CD14-positive monocyte (primary cell): ENCODE results near the gene TRPC4AP. TPM values are rescaled to one million over a fixed set of nuclear protein-coding genes. Genes with fewer than 3 reads are reported as not detected.

Experiments
- DNase-seq, 3 donors: peaks; one replicate each; pipeline ENCODE4 v3.0.0-alpha.2; 2011 to 2022
- H2AFZ ChIP-seq: 2 replicates; pipeline ENCODE4 v1.6.0; 2012; ENCODE audit warnings: mild to moderate bottlenecking, low read depth, low read length, inconsistent platforms; ENCODE audit not compliant: insufficient read depth, poor library complexity, severe bottlenecking
- H3K27ac ChIP-seq, 2 donors: 1 replicate in 1 of 2; 2 replicates in 1 of 2; pipeline ENCODE4 v1.5.1; 2012 to 2013; ENCODE audit warnings: low read length in 2 of 2, control low read depth in 1 of 2, inconsistent platforms in 1 of 2, low read depth in 1 of 2, mild to moderate bottlenecking in 1 of 2
- H3K27me3 ChIP-seq, 2 donors: one replicate each; pipeline versions ENCODE4 v1.6.0 to v1.6.1; 2011 to 2013; ENCODE audit warnings: low read length in 2 of 2; ENCODE audit not compliant: control insufficient read depth in 2 of 2, insufficient read depth in 2 of 2
- H3K36me3 ChIP-seq, 2 donors: replicated peaks in 1 of 2; 1 replicate in 1 of 2; 2 replicates in 1 of 2; pipeline versions ENCODE4 v1.5.1 to v1.6.1; 2012 to 2013; ENCODE audit warnings: low read length in 2 of 2, control low read depth in 1 of 2, inconsistent platforms in 1 of 2, mild to moderate bottlenecking in 1 of 2; ENCODE audit not compliant: insufficient read depth in 2 of 2, control insufficient read depth in 1 of 2
- H3K4me1 ChIP-seq, 2 donors: 1 replicate in 1 of 2; 2 replicates in 1 of 2; pipeline versions ENCODE4 v1.5.1 to v1.6.1; 2012 to 2013; ENCODE audit warnings: low read length in 2 of 2, control low read depth in 1 of 2, inconsistent platforms in 1 of 2, mild to moderate bottlenecking in 1 of 2, moderate library complexity in 1 of 2; ENCODE audit not compliant: insufficient read depth in 2 of 2, control insufficient read depth in 1 of 2
- H3K4me2 ChIP-seq: replicated peaks from 2 replicates; pipeline ENCODE3; 2012; ENCODE audit warnings: low read length, moderate library complexity, mild to moderate bottlenecking; ENCODE audit not compliant: poor library complexity, severe bottlenecking; ENCODE audit errors: extremely low read depth
- H3K4me3 ChIP-seq, 3 experiments: fragments of 200-600 bp in 1 of 3; sonication (generic) in 1 of 3; replicated peaks in 1 of 3; 1 replicate in 2 of 3; 2 replicates in 1 of 3; pipeline ENCODE4 v1.5.1; 2011 to 2013; ENCODE audit warnings: low read length in 3 of 3, mild to moderate bottlenecking in 3 of 3, control low read depth in 2 of 3, low read depth in 2 of 3, inconsistent platforms in 1 of 3, moderate library complexity in 1 of 3
- H3K79me2 ChIP-seq: 2 replicates; pipeline ENCODE4 v1.6.0; 2012; ENCODE audit warnings: mild to moderate bottlenecking, control low read depth, inconsistent platforms, low read length, moderate library complexity; ENCODE audit not compliant: insufficient read depth
- H3K9ac ChIP-seq: 2 replicates; pipeline ENCODE4 v1.6.0; 2017; ENCODE audit warnings: low read length, mild to moderate bottlenecking; ENCODE audit not compliant: insufficient read depth, poor library complexity, severe bottlenecking
- H3K9me3 ChIP-seq, 2 donors: replicated peaks in 1 of 2; 1 replicate in 1 of 2; 2 replicates in 1 of 2; pipeline versions ENCODE4 v1.5.1 to v1.6.1; 2012 to 2013; ENCODE audit warnings: low read length in 2 of 2, control low read depth in 1 of 2; ENCODE audit not compliant: control insufficient read depth in 1 of 2, insufficient read depth in 1 of 2
- H4K20me1 ChIP-seq: 2 replicates; pipeline ENCODE4 v1.6.0; 2012; ENCODE audit warnings: mild to moderate bottlenecking, low read length, control low read depth, moderate library complexity; ENCODE audit not compliant: insufficient read depth
- H3K27ac Mint-ChIP-seq, 7 donors: one replicate each; pipeline ENCODE4 v1.8.0; 2020; ENCODE audit warnings: mild to moderate bottlenecking in 7 of 7, mixed read lengths in 7 of 7, moderate library complexity in 6 of 7, inconsistent platforms in 2 of 7
- H3K27me3 Mint-ChIP-seq, 3 donors: one replicate each; pipeline ENCODE4 v1.8.0; 2021 to 2022; ENCODE audit warnings: low read depth in 3 of 3, mild to moderate bottlenecking in 3 of 3, mixed read lengths in 3 of 3, moderate library complexity in 3 of 3, inconsistent platforms in 1 of 3
- H3K36me3 Mint-ChIP-seq, 2 donors: one replicate each; pipeline ENCODE4 v1.8.0; 2020; ENCODE audit warnings: mixed read lengths in 2 of 2, inconsistent platforms in 1 of 2, mild to moderate bottlenecking in 1 of 2
- H3K4me1 Mint-ChIP-seq: one replicate; pipeline ENCODE4 v1.8.0; 2020; ENCODE audit warnings: mild to moderate bottlenecking, mixed read lengths
- H3K4me3 Mint-ChIP-seq, 2 donors: one replicate each; pipeline ENCODE4 v1.8.0; 2020; ENCODE audit warnings: mild to moderate bottlenecking in 2 of 2, mixed read lengths in 2 of 2, moderate library complexity in 1 of 2
- H3K9me3 Mint-ChIP-seq, 7 donors: one replicate each; pipeline ENCODE4 v1.8.0; 2020 to 2022; ENCODE audit warnings: mixed read lengths in 7 of 7, mild to moderate bottlenecking in 6 of 7, moderate library complexity in 6 of 7, inconsistent platforms in 2 of 7
- WGBS: methylation state at CpG from one replicate; pipeline ENCODE4 v1.1.5; 2013; ENCODE audit warnings: missing lambda C conversion rate; ENCODE audit not compliant: insufficient coverage; 5-methylcytosine and 5-hydroxymethylcytosine counted together
- intact Hi-C, 2 donors: fragments of 100-400 bp; cut with micrococcal nuclease; formaldehyde crosslinking; loops; one replicate each; pipeline versions ENCODE4 v1.15.0 to v1.15.1; 2023
- polyA plus RNA-seq, 3 donors: library from polyadenylated mRNA; depleted of rRNA in 1 of 3; unstranded in 2 of 3; stranded (reverse) in 1 of 3; fragments of 300-500 nt in 2 of 3; fragments of >200 nt in 1 of 3; fragmentation: Illumina TruSeq in 2 of 3; gene quantifications; 1 replicate in 2 of 3; 2 replicates in 1 of 3; pipeline ENCODE4 v1.2.3, GENCODE V29; 2012 to 2021
- TF ChIP-seq, protein P1 (sequence below): fragments of 200-600 bp; IDR thresholded peaks from one replicate; pipeline ENCODE4 v1.8.0; 2022; ENCODE audit warnings: antibody characterized with exemption, mild to moderate bottlenecking

TRPC4AP gene
- polyA plus RNA-seq, 3 donors, result 80.8 to 98.4 (median 88.6) TPM

GRCh38 chr20:35011589-35012226 lies 80.9 kb downstream of the TRPC4AP start:
- Histone ChIP-seq H3K9ac (no peak overlapping the region), H3K79me2 (no peaks in the 10 kb centered on the region), H3K4me2 (no peak overlapping the region), H3K4me1 (no peaks in the 10 kb centered on the region), H4K20me1 (peaks cover 37% of the 10 kb centered on the region), H3K27me3 (no peaks in the 10 kb centered on the region), H3K4me3 (no peak overlapping the region), H3K9me3 (no peaks in the 10 kb centered on the region), H3K27ac (peak overlapping the region in 1 of 2 donors; percentile 50), H2AFZ (no peak overlapping the region), H3K36me3 (peaks cover 94 to 100% of the 10 kb centered on the region in 2 donors)
- H3K9me3 Mint-ChIP-seq, result no peaks in the 10 kb centered on the region
- intact Hi-C loops, result no loop called here
- H3K27me3 Mint-ChIP-seq, result no peaks in the 10 kb centered on the region
- H3K4me3 Mint-ChIP-seq, result no peak overlapping the region
- peaks cover 90 to 100% of the 10 kb centered on the region in 2 donors for H3K36me3 Mint-ChIP-seq
- WGBS, result 96% methylated on average over 4 of the region's 5 CpGs
- DNase-seq, result no peak
- peaks cover 5% of the 10 kb centered on the region for H3K4me1 Mint-ChIP-seq
- TF ChIP-seq, protein P1, sequence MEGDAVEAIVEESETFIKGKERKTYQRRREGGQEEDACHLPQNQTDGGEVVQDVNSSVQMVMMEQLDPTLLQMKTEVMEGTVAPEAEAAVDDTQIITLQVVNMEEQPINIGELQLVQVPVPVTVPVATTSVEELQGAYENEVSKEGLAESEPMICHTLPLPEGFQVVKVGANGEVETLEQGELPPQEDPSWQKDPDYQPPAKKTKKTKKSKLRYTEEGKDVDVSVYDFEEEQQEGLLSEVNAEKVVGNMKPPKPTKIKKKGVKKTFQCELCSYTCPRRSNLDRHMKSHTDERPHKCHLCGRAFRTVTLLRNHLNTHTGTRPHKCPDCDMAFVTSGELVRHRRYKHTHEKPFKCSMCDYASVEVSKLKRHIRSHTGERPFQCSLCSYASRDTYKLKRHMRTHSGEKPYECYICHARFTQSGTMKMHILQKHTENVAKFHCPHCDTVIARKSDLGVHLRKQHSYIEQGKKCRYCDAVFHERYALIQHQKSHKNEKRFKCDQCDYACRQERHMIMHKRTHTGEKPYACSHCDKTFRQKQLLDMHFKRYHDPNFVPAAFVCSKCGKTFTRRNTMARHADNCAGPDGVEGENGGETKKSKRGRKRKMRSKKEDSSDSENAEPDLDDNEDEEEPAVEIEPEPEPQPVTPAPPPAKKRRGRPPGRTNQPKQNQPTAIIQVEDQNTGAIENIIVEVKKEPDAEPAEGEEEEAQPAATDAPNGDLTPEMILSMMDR, result no peak
- H3K27ac Mint-ChIP-seq, result peak overlapping the region in 2 of 7 donors; percentile 30 to 33

- Histone ChIP-seq H3K9ac (no peak overlapping the region), H3K4me3 (no peak overlapping the region), H4K20me1 (peaks cover 36% of the 10 kb centered on the region), H3K27me3 (no peaks in the 10 kb centered on the region), H3K4me2 (no peak overlapping the region), H2AFZ (no peak overlapping the region), H3K4me1 (no peaks in the 10 kb centered on the region), H3K9me3 (no peaks in the 10 kb centered on the region), H3K79me2 (no peaks in the 10 kb centered on the region), H3K36me3 (peaks cover 94 to 100% of the 10 kb centered on the region in 2 donors), H3K27ac (no peak overlapping the region)
- TF ChIP-seq, protein P1, result no peak
- DNase-seq, result no peak
- peak overlapping the region in 3 of 7 donors; percentile 4 to 39 (median 32) for H3K27ac Mint-ChIP-seq
- H3K36me3 Mint-ChIP-seq, result peaks cover 90 to 100% of the 10 kb centered on the region in 2 donors
- WGBS, result 99% methylated on average over 15 of the region's 19 CpGs
- no peaks in the 10 kb centered on the region for H3K9me3 Mint-ChIP-seq
- H3K27me3 Mint-ChIP-seq, result no peaks in the 10 kb centered on the region
- peaks cover 5% of the 10 kb centered on the region for H3K4me1 Mint-ChIP-seq
- intact Hi-C loops, result no loop called here
- H3K4me3 Mint-ChIP-seq, result no peak overlapping the region
These were observed 82.0 kb downstream of the TRPC4AP start for GRCh38 chr20:35010405-35011192.
